Breast epithelium (tissue), 4 donors: ENCODE measurements around the gene LFNG. TPM values are rescaled to one million over a fixed set of nuclear protein-coding genes. Genes with fewer than 3 reads are reported as not detected.
A peak's percentile ranks its signal among the peaks of the same experiment; 100 is the strongest.
"Not testable (repeated sequence)": the region's sequence is repeated elsewhere in the genome, so short reads cannot be mapped to it uniquely, and the experiment has no call there.

Experiments used
- DNase-seq, 2 donors: peaks; one replicate each; pipeline ENCODE4 v3.0.0-alpha.2; 2019; ENCODE audit warnings: low spot score in 2 of 2
- H3K27ac ChIP-seq, 2 donors: fragments of 200-600 bp; sonication (generic) in 1 of 2; one replicate each; pipeline ENCODE4 v1.5.1; 2016 to 2019; ENCODE audit warnings: mild to moderate bottlenecking in 1 of 2
- H3K27me3 ChIP-seq, 2 donors: fragments of 200-600 bp; sonication (generic) in 1 of 2; one replicate each; pipeline versions ENCODE4 v1.5.1 to v1.6.0; 2017 to 2019; ENCODE audit warnings: control low read depth in 1 of 2, mild to moderate bottlenecking in 1 of 2
- H3K36me3 ChIP-seq: fragments of 200-600 bp; one replicate; pipeline ENCODE4 v1.5.1; 2019
- H3K4me1 ChIP-seq, 2 donors: fragments of 200-600 bp; sonication (generic); one replicate each; pipeline ENCODE4 v1.5.1; 2016 to 2019; ENCODE audit warnings: control low read depth in 1 of 2
- H3K4me3 ChIP-seq, 3 donors: fragments of 200-600 bp; sonication (generic); 1 replicate in 2 of 3; 2 replicates in 1 of 3; pipeline ENCODE4 v1.5.1; 2016 to 2019; ENCODE audit warnings: mild to moderate bottlenecking in 3 of 3, moderate library complexity in 2 of 3
- H3K9me3 ChIP-seq, 2 donors: fragments of 200-600 bp; sonication (generic) in 1 of 2; one replicate each; pipeline ENCODE4 v1.5.1; 2016 to 2019; ENCODE audit warnings: control low read depth in 1 of 2
- CTCF ChIP-seq, 3 donors: fragments of 450-650 bp; IDR thresholded peaks; one replicate each; pipeline ENCODE4 v1.5.1; 2016 to 2017; ENCODE audit warnings: antibody characterized with exemption in 3 of 3, mild to moderate bottlenecking in 3 of 3, moderate library complexity in 3 of 3
- POLR2A ChIP-seq: fragments of 450-650 bp; IDR thresholded peaks from one replicate; pipeline ENCODE4 v1.6.1; 2016; ENCODE audit warnings: antibody characterized with exemption, mild to moderate bottlenecking, moderate library complexity
- POLR2AphosphoS5 ChIP-seq, 3 donors: sonication (generic); formaldehyde crosslinking; IDR thresholded peaks; one replicate each; pipeline ENCODE4 v1.6.1; 2017; ENCODE audit warnings: antibody characterized with exemption in 3 of 3
- intact Hi-C: fragments of 100-400 bp; cut with DNase I; formaldehyde crosslinking; loops from one replicate; pipeline ENCODE4 v1.15.1; 2023; ENCODE audit warnings: low total_unique reads
- total RNA-seq, 3 donors: library from RNA; depleted of rRNA; stranded (reverse); fragments of >200 nt; gene quantifications; one replicate each; pipeline ENCODE4 v1.1.0, GENCODE V29; 2016

Gene LFNG
- total RNA-seq, 3 donors from 2014 or later: 5.0 to 16.4 (median 9.1) TPM

DNA sequence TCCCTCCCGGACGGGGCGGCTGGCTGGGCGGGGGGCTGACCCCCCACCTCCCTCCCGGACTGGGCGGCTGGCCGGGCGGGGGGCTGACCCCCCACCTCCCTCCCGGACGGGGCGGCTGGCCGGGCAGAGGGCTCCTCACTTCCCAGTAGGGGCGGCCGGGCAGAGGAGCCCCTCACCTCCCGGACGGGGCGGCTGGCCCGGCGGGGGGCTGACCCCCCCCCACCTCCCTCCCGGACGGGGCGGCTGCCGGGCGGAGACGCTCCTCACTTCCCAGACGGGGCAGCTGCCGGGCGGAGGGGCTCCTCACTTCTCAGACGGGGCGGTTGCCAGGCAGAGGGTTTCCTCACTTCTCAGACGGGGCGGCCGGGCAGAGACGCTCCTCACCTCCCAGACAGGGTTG is 14.6 kb downstream of the LFNG start:
- DNase-seq, intact Hi-C loops: not testable (repeated sequence)

GRCh38 chr7:2535872-2536627 is 16.5 kb downstream of the LFNG start:
- H3K4me1 ChIP-seq, H3K27me3 ChIP-seq, H3K27ac ChIP-seq, H3K9me3 ChIP-seq, DNase-seq, H3K36me3 ChIP-seq, intact Hi-C loops, H3K4me3 ChIP-seq: not testable (repeated sequence)

More for the DNA sequence above, 14.6 kb downstream of the LFNG start:
- not testable (repeated sequence) for H3K9me3 ChIP-seq, H3K36me3 ChIP-seq, H3K27me3 ChIP-seq, H3K4me1 ChIP-seq, H3K27ac ChIP-seq
- H3K4me3 ChIP-seq: peak overlapping the region in 1 of 3 donors; percentile 18

GRCh38 chr7:2537981-2538851 is 18.6 kb downstream of the LFNG start:
- Histone ChIP-seq H3K9me3 (no peaks in the 10 kb centered on the region), H3K27me3 (no peaks in the 10 kb centered on the region), H3K4me1 (no peaks in the 10 kb centered on the region), H3K27ac (no peak overlapping the region), H3K36me3 (peaks cover 15% of the 10 kb centered on the region), H3K4me3 (no peak overlapping the region)
- no peak for DNase-seq
- TF ChIP-seq POLR2A (no peak), POLR2AphosphoS5 (IDR thresholded peaks at IDR 0.05) (no peak), CTCF (IDR thresholded peaks at IDR 0.05) (no peak)
- intact Hi-C loops: no loop called here

- Histone ChIP-seq H3K4me1 (no peaks in the 10 kb centered on the region), H3K36me3 (peaks cover 15% of the 10 kb centered on the region), H3K27ac (no peak overlapping the region), H3K9me3 (no peaks in the 10 kb centered on the region), H3K27me3 (no peaks in the 10 kb centered on the region), H3K4me3 (no peak overlapping the region)
- DNase-seq: no peak
- intact Hi-C loops: no loop called here
- no peak for TF ChIP-seq POLR2AphosphoS5 (IDR thresholded peaks at IDR 0.05)
- TF ChIP-seq POLR2A: no peak
- TF ChIP-seq CTCF (IDR thresholded peaks at IDR 0.05): no peak
These were observed 19.7 kb downstream of the LFNG start for GRCh38 chr7:2539031-2539911.

GRCh38 chr7:2540133-2540532 is 20.6 kb downstream of the LFNG start:
- no peaks in the 10 kb centered on the region for H3K27me3 ChIP-seq
- H3K27ac ChIP-seq: no peak overlapping the region
- TF ChIP-seq CTCF (IDR thresholded peaks at IDR 0.05): no peak
- no peak for TF ChIP-seq POLR2A
- TF ChIP-seq POLR2AphosphoS5 (IDR thresholded peaks at IDR 0.05): no peak
- intact Hi-C loops: no loop called here
- H3K4me1 ChIP-seq: no peaks in the 10 kb centered on the region
- H3K4me3 ChIP-seq: no peak overlapping the region
- no peaks in the 10 kb centered on the region for H3K9me3 ChIP-seq
- no peak for DNase-seq
- H3K36me3 ChIP-seq: peaks cover 15% of the 10 kb centered on the region
